Measurements from ENCODE around the gene ZNF19. TPM values are rescaled to one million over a fixed set of nuclear protein-coding genes. Genes with fewer than 3 reads are reported as not detected.
A peak's percentile ranks its signal among the peaks of the same experiment; 100 is the strongest.

The ZNF19 gene
- total RNA-seq, 2 donors from 2014 or later = 3.6 to 5.9 TPM

- ATAC-seq (no peak), DNase-seq (no peak)
- TF ChIP-seq POLR2A (IDR thresholded peaks at IDR 0.05) = no peak
- no peak for TF ChIP-seq CTCF (IDR thresholded peaks at IDR 0.05)
- H3K36me3 ChIP-seq (replicated peaks in 1 of 2; ENCODE audit: insufficient read depth in 1 of 2, low read depth in 2 of 2) = peaks cover 0 to 11% of the 10 kb centered on the region in 2 donors
- no peak overlapping the region for H3K27ac ChIP-seq
- H3K27me3 ChIP-seq = no peaks in the 10 kb centered on the region
- WGBS, 2 donors = 88 to 89% methylated on average over 5 of the region's 5 CpGs
- H3K4me1 ChIP-seq = no peaks in the 10 kb centered on the region
- intact Hi-C loops (cut with DNase I) = no loop called here
- no peaks in the 10 kb centered on the region for H3K9me3 ChIP-seq
- H3K4me3 ChIP-seq = no peak overlapping the region
Observed at GRCh38 chr16:71473891-71474290, 15.2 kb downstream of the ZNF19 start.

- DNase-seq (no peak), ATAC-seq (no peak)
- intact Hi-C loops (cut with DNase I) = no loop called here
- Histone ChIP-seq H3K4me3 (no peak overlapping the region), H3K9me3 (no peaks in the 10 kb centered on the region), H3K36me3 (replicated peaks in 1 of 2; ENCODE audit: insufficient read depth in 1 of 2, low read depth in 2 of 2) (peaks cover 0 to 10% of the 10 kb centered on the region in 2 donors), H3K27ac (no peak overlapping the region), H3K4me1 (no peaks in the 10 kb centered on the region), H3K27me3 (no peaks in the 10 kb centered on the region)
- 91 to 93% methylated on average over 2 of the region's 2 CpGs for WGBS, 2 donors
- TF ChIP-seq POLR2A (IDR thresholded peaks at IDR 0.05) (no peak), CTCF (IDR thresholded peaks at IDR 0.05) (no peak)
Observed at GRCh38 chr16:71472931-71473330, 16.2 kb downstream of the ZNF19 start.

- intact Hi-C loops (cut with DNase I) = no loop called here
- Histone ChIP-seq H3K4me1 (no peaks in the 10 kb centered on the region), H3K27me3 (no peaks in the 10 kb centered on the region), H3K27ac (no peak overlapping the region), H3K36me3 (replicated peaks in 1 of 2; ENCODE audit: insufficient read depth in 1 of 2, low read depth in 2 of 2) (peaks cover 0 to 9% of the 10 kb centered on the region in 2 donors), H3K4me3 (no peak overlapping the region), H3K9me3 (no peaks in the 10 kb centered on the region)
- TF ChIP-seq CTCF (IDR thresholded peaks at IDR 0.05) (no peak), POLR2A (IDR thresholded peaks at IDR 0.05) (no peak)
- 61 to 66% methylated on average over 2 of the region's 2 CpGs for WGBS, 2 donors
- ATAC-seq = no peak
- DNase-seq = no peak
Observed at GRCh38 chr16:71472051-71472450, 17.1 kb downstream of the ZNF19 start.

- H3K36me3 ChIP-seq (replicated peaks in 1 of 2; ENCODE audit: insufficient read depth in 1 of 2, low read depth in 2 of 2) = no peaks in the 10 kb centered on the region
Observed at GRCh38 chr16:71467810-71468209, 21.3 kb downstream of the ZNF19 start.

More at GRCh38 chr16:71467810-71468209, 21.3 kb downstream of the ZNF19 start:
- DNase-seq (peak in 2 of 4 donors; percentile 19 to 34), ATAC-seq (no peak)
- Histone ChIP-seq H3K9me3 (no peaks in the 10 kb centered on the region), H3K4me3 (no peak overlapping the region), H3K4me1 (no peaks in the 10 kb centered on the region), H3K27me3 (no peaks in the 10 kb centered on the region), H3K27ac (no peak overlapping the region)
- intact Hi-C loops (cut with DNase I) = no loop called here
- TF ChIP-seq CTCF (IDR thresholded peaks at IDR 0.05) (no peak), POLR2A (IDR thresholded peaks at IDR 0.05) (no peak)
- WGBS, 2 donors = 38 to 50% methylated on average over 7 to 9 of the region's 9 CpGs

Measured in body of pancreas (tissue), 4 donors.